SH-SY5Y (cell line): ENCODE measurements around the gene EFCAB8.

Source experiments
- GATA2 ChIP-seq: IDR thresholded peaks from 2 replicates; pipeline ENCODE4 v1.6.1; 2011; ENCODE audit warnings: mild to moderate bottlenecking, low read depth, low read length
- GATA3 ChIP-seq: IDR thresholded peaks from 2 replicates; pipeline ENCODE4 v1.6.1; 2011; ENCODE audit warnings: low read depth, mild to moderate bottlenecking, low read length, moderate library complexity

GRCh38 chr20:32957459-32957858 lies 98.7 kb downstream of the EFCAB8 start:
- no peak for TF ChIP-seq GATA3
- no peak for TF ChIP-seq GATA2
